ENCODE measurements around the gene EIF4G3.

EIF4G3 gene

DNA sequence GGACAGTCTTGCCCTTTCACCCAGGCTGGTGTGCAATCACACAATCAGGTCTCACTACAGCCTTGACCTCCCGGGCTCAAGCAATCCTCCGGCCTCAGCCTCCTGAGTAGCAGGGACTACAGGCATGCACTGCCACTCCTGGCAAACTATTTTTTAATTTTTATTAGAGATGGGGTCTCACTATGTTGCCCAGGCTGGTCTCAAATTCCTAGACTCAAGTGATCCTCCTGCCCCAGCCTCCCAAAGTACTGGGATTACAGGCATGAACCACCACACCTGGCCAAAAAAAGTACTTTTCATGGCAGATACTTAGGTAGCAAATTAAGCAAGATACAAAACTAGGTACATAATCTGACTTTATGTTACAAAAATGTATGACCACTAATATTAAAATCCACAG is 8.3 kb downstream of the EIF4G3 start:
- Histone ChIP-seq H3K27me3 (ENCODE audit: control insufficient read depth, low read length) (no peaks in the 10 kb centered on the region), H3K79me2 (ENCODE audit: control insufficient read depth, low read length) (peaks cover 94% of the 10 kb centered on the region), H3K27ac (ENCODE audit: low read depth, low read length) (no peak overlapping the region), H3K4me2 (ENCODE audit: low read length) (no peak overlapping the region), H3F3A (ENCODE audit: control insufficient read depth, insufficient read depth) (no peaks in the 10 kb centered on the region), H3K9me2 (replicated peaks; ENCODE audit: control insufficient read depth, low read length) (no peaks in the 10 kb centered on the region), H3K4me3 (ENCODE audit: low read length) (no peak overlapping the region), H3K36me3 (ENCODE audit: control insufficient read depth, low read length) (peaks cover 54% of the 10 kb centered on the region), H3K4me1 (ENCODE audit: control insufficient read depth, low read length) (peaks cover 3% of the 10 kb centered on the region; the same call in 1 of the 2 replicates), H3K9me3 (ENCODE audit: control insufficient read depth, insufficient read depth, low read length) (no peaks in the 10 kb centered on the region), H4K20me1 (ENCODE audit: control insufficient read depth, insufficient read depth, low read depth, low read length) (peaks cover 9% of the 10 kb centered on the region)
- no peak for TF ChIP-seq EZH2phosphoT487 (IDR thresholded peaks at IDR 0.05; ENCODE audit: borderline replicate concordance, low read length)
- TF ChIP-seq, protein P1, sequence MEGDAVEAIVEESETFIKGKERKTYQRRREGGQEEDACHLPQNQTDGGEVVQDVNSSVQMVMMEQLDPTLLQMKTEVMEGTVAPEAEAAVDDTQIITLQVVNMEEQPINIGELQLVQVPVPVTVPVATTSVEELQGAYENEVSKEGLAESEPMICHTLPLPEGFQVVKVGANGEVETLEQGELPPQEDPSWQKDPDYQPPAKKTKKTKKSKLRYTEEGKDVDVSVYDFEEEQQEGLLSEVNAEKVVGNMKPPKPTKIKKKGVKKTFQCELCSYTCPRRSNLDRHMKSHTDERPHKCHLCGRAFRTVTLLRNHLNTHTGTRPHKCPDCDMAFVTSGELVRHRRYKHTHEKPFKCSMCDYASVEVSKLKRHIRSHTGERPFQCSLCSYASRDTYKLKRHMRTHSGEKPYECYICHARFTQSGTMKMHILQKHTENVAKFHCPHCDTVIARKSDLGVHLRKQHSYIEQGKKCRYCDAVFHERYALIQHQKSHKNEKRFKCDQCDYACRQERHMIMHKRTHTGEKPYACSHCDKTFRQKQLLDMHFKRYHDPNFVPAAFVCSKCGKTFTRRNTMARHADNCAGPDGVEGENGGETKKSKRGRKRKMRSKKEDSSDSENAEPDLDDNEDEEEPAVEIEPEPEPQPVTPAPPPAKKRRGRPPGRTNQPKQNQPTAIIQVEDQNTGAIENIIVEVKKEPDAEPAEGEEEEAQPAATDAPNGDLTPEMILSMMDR (IDR thresholded peaks at IDR 0.05; ENCODE audit: low read depth, low read length, poor library complexity, severe bottlenecking), result no peak

DNA sequence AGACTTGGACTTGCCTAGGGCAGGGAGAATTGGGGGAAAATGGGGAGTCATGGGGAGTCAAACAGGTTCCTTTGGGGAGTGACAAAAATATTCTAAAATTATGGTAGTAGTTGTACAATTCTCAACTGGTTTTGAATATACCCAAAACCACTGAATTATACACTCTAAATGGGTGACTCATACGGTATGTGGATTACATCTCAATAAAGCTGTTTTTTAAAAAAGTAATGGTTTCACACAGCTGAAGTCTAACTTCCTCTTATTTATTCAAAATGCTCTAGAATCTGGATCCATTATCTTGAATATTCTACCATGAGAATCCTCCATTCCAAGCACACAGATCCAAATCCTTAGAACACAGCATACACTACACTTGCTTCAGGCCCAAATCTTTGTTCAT is 11.1 kb downstream of the EIF4G3 start:
- no peaks in the 10 kb centered on the region; the same call in none of the 2 replicates for H4K20me1 ChIP-seq (ENCODE audit: control insufficient read depth, insufficient read depth, low read depth, low read length)
- peaks cover 3% of the 10 kb centered on the region; the same call in 1 of the 2 replicates for H3K4me1 ChIP-seq (ENCODE audit: control insufficient read depth, low read length)
- H3K27me3 ChIP-seq (ENCODE audit: control insufficient read depth, low read length), result no peaks in the 10 kb centered on the region
- H3K9me2 ChIP-seq (replicated peaks; ENCODE audit: control insufficient read depth, low read length), result no peaks in the 10 kb centered on the region
- peaks cover 54% of the 10 kb centered on the region for H3K36me3 ChIP-seq (ENCODE audit: control insufficient read depth, low read length)
- peaks cover 94% of the 10 kb centered on the region for H3K79me2 ChIP-seq (ENCODE audit: control insufficient read depth, low read length)
- TF ChIP-seq, protein P1 (IDR thresholded peaks at IDR 0.05; ENCODE audit: low read depth, low read length, poor library complexity, severe bottlenecking), result no peak
- no peak for TF ChIP-seq EZH2phosphoT487 (IDR thresholded peaks at IDR 0.05; ENCODE audit: borderline replicate concordance, low read length)
- H3K4me2 ChIP-seq (ENCODE audit: low read length), result no peak overlapping the region
- H3K27ac ChIP-seq (ENCODE audit: low read depth, low read length), result no peak overlapping the region
- no peaks in the 10 kb centered on the region for H3K9me3 ChIP-seq (ENCODE audit: control insufficient read depth, insufficient read depth, low read length)
- no peak overlapping the region for H3K4me3 ChIP-seq (ENCODE audit: low read length)
- H3F3A ChIP-seq (ENCODE audit: control insufficient read depth, insufficient read depth), result no peaks in the 10 kb centered on the region

DNA sequence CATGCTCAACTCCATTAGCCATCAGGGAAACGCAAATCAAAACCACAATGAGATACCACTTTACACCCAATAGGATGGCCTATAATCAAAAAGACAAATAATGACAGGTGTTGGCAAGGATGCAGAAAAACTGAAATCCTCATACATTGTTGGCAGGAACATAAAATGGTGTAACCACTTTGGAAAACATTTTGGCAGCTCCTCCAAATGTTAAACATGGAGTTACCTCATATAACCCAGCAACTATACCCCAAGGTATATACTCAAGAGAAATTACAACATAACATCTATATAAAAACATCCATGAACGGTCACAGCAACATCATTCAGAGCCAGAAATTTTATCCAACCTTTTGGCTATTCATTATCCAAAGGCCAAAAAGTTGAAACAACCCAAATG is 11.6 kb downstream of the EIF4G3 start:
- Histone ChIP-seq H3K27me3 (ENCODE audit: control insufficient read depth, low read length) (no peaks in the 10 kb centered on the region), H3K4me1 (ENCODE audit: control insufficient read depth, low read length) (peaks cover 3% of the 10 kb centered on the region; the same call in 1 of the 2 replicates), H3K27ac (ENCODE audit: low read depth, low read length) (no peak overlapping the region), H3K9me3 (ENCODE audit: control insufficient read depth, insufficient read depth, low read length) (no peaks in the 10 kb centered on the region), H3K9me2 (replicated peaks; ENCODE audit: control insufficient read depth, low read length) (no peaks in the 10 kb centered on the region), H3K36me3 (ENCODE audit: control insufficient read depth, low read length) (peaks cover 49% of the 10 kb centered on the region), H3F3A (ENCODE audit: control insufficient read depth, insufficient read depth) (no peaks in the 10 kb centered on the region), H3K4me2 (ENCODE audit: low read length) (no peak overlapping the region), H3K4me3 (ENCODE audit: low read length) (no peak overlapping the region), H4K20me1 (ENCODE audit: control insufficient read depth, insufficient read depth, low read depth, low read length) (no peaks in the 10 kb centered on the region; the same call in none of the 2 replicates), H3K79me2 (ENCODE audit: control insufficient read depth, low read length) (peaks cover 94% of the 10 kb centered on the region)
- TF ChIP-seq, protein P1 (IDR thresholded peaks at IDR 0.05; ENCODE audit: low read depth, low read length, poor library complexity, severe bottlenecking), result no peak
- no peak for TF ChIP-seq EZH2phosphoT487 (IDR thresholded peaks at IDR 0.05; ENCODE audit: borderline replicate concordance, low read length)
